Measurements from ENCODE around the gene B4GALNT2.

GRCh38 chr17:49157784-49158183, 25.2 kb downstream of the B4GALNT2 start:
- TF ChIP-seq MAX (IDR thresholded peaks at IDR 0.05) (no peak), REST (IDR thresholded peaks at IDR 0.05; ENCODE audit: low read depth) (no peak), EP300 (IDR thresholded peaks at IDR 0.05; ENCODE audit: borderline replicate concordance) (no peak), CEBPB (IDR thresholded peaks at IDR 0.05) (no peak)

Data from Ishikawa (cell line).